Fibroblast of the aortic adventitia (primary cell): ENCODE measurements around the gene MEA1. TPM values are rescaled to one million over a fixed set of nuclear protein-coding genes. Genes with fewer than 3 reads are reported as not detected.
A peak's percentile ranks its signal among the peaks of the same experiment; 100 is the strongest.

Source experiments
- DNase-seq: peaks from one replicate; pipeline ENCODE4 v3.0.0-alpha.2; 2010; ENCODE audit warnings: low read depth
- H3K4me3 ChIP-seq: 2 replicates; pipeline ENCODE4 v1.5.1; 2011; ENCODE audit warnings: low read depth, mild to moderate bottlenecking, control low read depth, low read length, moderate library complexity
- total RNA-seq: library from RNA; depleted of rRNA; stranded (reverse); fragments of >200 nt; gene quantifications from 2 replicates; pipeline ENCODE4 v1.2.3, GENCODE V29; 2012; ENCODE audit warnings: low replicate concordance
- TF ChIP-seq, protein P1 (sequence below): IDR thresholded peaks from 2 replicates; pipeline ENCODE4 v1.5.1; 2011; ENCODE audit warnings: mild to moderate bottlenecking, low read length, control low read depth, inconsistent platforms; ENCODE audit not compliant: insufficient read depth

Gene MEA1
- total RNA-seq = 18.6 and 71.8 TPM in 2 replicates

DNA sequence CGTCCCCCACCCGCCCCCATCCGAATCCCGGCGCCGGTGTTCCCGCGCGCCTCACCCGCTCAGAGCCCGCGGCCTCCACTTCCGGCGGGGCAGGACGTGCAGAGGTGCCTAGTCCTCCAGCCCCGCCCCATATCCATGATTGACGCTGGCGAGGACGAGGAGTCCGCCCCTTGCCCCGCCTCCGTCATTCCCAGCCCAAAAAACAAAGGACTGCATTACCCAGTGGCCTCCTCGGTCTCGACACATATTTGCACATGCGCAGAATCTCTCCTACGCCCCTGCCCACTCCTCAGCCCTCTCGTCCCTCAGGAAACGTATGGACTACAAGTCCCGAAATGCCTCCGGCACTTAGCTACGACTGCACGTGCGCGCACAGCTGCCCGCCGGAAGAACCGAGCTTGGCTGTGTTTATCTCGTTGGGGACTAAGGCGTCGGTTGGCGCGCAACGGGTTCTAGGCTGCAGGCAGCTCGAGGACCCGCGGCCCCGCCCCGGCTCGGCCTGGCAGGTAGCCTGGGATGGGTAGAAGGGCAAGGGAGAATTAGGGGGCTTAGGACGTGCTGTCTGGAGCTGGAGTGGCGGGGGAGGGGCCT, at the start of gene MEA1, which contains the start of gene KLHDC3:
TSS of gene MEA1 (minus strand) at position 104 of the 591 bp plus-strand sequence. CDS start 133 bp downstream, outside the sequence.
TSS of gene KLHDC3 (plus strand) at position 407 of the 591 bp plus-strand sequence. CDS start 2,944 bp downstream, outside the sequence.
- DNase-seq = peak; percentile 100
- TF ChIP-seq, protein P1, sequence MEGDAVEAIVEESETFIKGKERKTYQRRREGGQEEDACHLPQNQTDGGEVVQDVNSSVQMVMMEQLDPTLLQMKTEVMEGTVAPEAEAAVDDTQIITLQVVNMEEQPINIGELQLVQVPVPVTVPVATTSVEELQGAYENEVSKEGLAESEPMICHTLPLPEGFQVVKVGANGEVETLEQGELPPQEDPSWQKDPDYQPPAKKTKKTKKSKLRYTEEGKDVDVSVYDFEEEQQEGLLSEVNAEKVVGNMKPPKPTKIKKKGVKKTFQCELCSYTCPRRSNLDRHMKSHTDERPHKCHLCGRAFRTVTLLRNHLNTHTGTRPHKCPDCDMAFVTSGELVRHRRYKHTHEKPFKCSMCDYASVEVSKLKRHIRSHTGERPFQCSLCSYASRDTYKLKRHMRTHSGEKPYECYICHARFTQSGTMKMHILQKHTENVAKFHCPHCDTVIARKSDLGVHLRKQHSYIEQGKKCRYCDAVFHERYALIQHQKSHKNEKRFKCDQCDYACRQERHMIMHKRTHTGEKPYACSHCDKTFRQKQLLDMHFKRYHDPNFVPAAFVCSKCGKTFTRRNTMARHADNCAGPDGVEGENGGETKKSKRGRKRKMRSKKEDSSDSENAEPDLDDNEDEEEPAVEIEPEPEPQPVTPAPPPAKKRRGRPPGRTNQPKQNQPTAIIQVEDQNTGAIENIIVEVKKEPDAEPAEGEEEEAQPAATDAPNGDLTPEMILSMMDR = no peak
- H3K4me3 ChIP-seq = peak within 1 kb of the TSS; percentile 100

DNA sequence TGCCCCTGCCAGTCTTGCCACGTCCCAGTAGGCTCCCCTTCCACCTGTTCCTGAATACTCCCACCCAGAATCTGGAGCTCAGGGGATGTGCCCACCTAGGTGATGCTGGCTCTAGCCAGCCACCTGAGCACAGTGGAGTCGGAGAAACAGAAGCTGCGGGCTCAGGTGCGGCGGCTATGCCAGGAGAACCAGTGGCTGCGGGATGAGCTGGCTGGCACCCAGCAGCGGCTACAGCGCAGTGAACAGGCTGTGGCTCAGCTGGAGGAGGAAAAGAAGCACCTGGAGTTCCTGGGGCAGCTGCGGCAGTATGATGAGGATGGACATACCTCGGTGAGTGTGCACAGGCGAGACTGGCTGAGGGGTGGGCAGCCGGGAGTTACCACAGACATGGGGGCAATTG, 49.1 kb upstream of the MEA1 start:
- no peak for DNase-seq
- TF ChIP-seq, protein P1 = no peak
- no peak overlapping the region for H3K4me3 ChIP-seq

DNA sequence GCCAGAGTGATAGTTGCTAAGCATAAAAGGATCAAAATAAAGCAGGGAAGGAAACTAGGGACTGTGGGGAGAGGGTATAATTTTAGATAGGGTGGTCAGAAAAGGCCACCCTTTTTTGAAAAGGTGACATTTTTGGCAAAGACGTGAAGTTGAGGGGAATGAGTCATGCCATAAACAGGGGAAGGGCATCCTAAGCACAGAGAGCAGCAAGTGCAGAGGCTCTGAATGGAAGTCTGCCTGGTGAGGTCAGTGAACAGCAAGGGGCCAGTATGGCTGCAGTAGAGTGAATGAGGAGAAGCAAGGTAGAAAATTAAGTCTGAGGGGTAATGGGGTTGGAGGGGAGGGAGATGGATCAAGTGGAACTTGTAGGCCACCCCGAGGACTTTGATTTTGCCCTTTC, 48.1 kb upstream of the MEA1 start:
- TF ChIP-seq, protein P1 = no peak
- DNase-seq = no peak

DNA sequence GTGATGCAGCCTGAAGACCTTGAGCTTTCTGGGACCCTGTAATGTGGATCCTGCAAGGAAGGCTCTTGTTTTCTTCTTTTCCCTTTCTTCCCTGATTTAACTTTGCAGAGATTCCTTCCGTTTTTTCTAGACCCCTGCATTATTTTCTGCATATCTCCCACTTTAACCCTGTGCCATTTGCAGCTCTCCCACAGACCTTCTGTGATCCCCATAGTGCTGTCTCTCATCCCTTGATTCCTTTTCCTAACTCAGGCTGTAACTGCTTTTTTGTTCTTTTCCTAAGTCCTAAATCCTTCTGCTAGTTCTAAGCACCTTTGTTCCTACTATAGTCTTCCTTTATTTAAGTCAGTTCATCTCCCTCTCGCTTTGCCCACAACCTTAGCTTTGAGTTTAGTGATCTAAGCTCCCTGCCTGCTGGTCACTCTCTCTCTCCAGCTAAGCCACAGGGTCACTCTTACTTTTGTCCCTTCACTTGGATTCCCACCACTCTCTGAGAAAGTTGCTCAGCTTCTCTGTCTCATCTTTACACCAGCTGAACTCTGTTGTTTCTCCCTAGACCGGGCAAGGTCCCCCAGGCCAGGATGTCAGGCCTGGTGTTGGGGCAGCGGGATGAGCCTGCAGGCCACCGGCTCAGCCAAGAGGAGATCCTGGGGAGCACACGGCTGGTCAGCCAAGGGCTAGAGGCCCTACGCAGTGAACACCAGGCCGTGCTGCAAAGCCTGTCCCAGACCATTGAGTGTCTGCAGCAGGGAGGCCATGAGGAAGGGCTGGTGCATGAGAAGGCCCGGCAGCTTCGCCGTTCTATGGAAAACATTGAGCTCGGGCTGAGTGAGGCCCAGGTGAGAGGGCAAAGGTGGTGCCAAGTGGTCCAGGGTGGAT, 47.2 kb upstream of the MEA1 start:
- DNase-seq = no peak
- TF ChIP-seq, protein P1 = no peak
- H3K4me3 ChIP-seq = peak overlapping the region; percentile 83

More for the DNA sequence above, 48.1 kb upstream of the MEA1 start:
- H3K4me3 ChIP-seq = no peak overlapping the region

DNA sequence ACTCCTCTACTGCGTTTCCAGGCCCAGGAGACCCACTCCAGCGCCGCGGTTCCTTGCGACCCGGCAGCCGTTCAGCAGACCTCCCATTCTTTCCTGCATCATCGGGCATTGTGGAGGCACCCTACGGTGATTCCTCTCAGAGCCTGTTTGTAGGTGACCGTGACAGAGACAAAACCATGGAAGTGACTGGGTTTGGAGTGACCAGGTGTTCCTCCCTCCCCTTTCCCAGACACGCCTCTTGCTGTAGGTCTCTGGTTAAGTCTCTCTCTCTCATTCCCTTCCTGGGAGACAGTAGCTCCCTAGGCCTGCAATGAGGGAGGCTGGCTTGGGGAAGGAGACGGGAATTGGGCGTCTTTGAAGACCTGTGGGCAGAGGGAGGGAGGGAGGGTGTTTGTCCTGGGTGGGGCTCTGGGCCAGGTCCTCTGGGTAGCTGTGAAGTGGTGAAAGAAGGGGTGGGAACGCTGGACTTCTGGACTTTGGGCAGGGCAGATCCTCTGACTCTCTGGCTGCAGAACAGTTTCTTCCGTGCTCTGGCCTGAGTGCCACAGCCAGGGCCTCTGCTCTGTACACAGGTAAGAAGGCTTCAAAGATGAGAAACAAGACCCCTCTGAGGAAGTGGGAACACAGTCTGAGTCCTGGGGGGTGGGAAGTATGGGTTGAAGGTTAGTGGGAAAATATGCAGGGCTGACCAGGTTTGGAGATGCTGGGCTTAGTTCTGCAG, 46.4 kb upstream of the MEA1 start:
- DNase-seq = peak; percentile 18
- peak overlapping the region; percentile 83 for H3K4me3 ChIP-seq
- TF ChIP-seq, protein P1 = no peak

DNA sequence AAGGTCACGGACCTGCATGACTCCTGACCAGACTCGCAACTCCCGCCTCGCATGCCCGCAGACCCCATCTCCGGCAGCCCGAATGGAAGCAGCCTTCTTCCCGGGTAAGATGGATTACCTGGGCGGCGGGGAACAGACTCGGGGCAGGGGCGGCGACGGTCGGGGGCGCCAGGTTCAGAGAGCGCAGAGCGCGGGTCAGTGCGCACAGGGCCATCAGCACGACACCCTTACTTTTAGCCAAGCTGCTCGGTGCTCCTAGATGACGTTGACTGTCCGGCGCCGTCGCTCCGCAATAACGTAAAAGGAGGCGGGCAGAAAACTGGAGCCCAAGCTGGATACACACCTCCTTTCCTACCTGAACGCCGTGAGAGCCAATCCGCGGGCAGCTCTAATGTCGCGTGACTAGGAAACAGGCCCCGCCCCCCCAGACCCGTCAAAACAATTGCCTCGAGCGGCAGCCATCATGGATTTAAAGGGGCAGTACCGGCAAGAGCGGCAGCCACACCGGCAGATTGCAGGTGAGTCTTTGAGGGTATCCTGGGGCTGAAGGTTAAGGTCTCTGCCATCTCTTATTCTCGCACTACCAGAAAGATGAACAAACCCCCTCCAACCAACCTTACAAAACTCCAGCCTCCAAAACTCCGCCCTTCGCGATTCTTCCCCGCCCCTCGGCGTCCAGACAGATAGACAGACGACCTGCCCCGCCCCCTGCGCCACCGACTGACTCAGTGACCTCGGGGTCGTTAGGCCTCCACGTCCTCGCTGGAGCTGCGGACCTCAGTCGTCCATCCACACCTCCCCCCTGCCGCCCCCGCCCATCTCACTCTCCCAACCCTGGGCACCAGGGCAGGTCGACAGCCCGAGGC, 45.7 kb upstream of the MEA1 start, which contains the start of the genes KLC4 and MRPL2:
TSS of gene KLC4 (plus strand) at position 464 of the 866 bp plus-strand sequence. CDS start 1,705 bp downstream, outside the sequence.
TSS of gene MRPL2 (minus strand) at position 267 of the 866 bp plus-strand sequence. CDS start at position 214, 53 bp downstream.
- TF ChIP-seq, protein P1 = no peak
- peak; percentile 98 for DNase-seq
- H3K4me3 ChIP-seq = peak within 1 kb of the TSS; percentile 84
